HepG2 (cell line): ENCODE results near the gene NCKIPSD. TPM values are rescaled to one million over a fixed set of nuclear protein-coding genes. Genes with fewer than 3 reads are reported as not detected.

Source experiments
- CREB1 ChIP-seq, 2 experiments: fragments of 450-650 bp in 1 of 2; IDR thresholded peaks; 2 replicates each; pipeline ENCODE4 v1.6.1; 2016 to 2017; ENCODE audit warnings: control low read depth in 1 of 2, mild to moderate bottlenecking in 1 of 2, missing compliant biosample characterization in 1 of 2, missing genetic modification characterization in 1 of 2
- CREM ChIP-seq, 2 experiments: sonication (generic) in 1 of 2; formaldehyde crosslinking in 1 of 2; IDR thresholded peaks; 2 replicates each; pipeline versions ENCODE4 v1.4.0 to v1.6.1; 2016 to 2020; ENCODE audit warnings: antibody characterized with exemption in 1 of 2, mild to moderate bottlenecking in 1 of 2, missing genetic modification reagents in 1 of 2
- FOXK2 ChIP-seq: fragments of 450-650 bp; IDR thresholded peaks from 2 replicates; pipeline ENCODE4 v1.6.1; 2016
- NFE2L2 ChIP-seq: fragments of 150-350 bp; IDR thresholded peaks from 2 replicates; pipeline ENCODE4 v1.6.1; 2014; ENCODE audit warnings: low read length
- PAX8 ChIP-seq: sonication (generic); formaldehyde crosslinking; IDR thresholded peaks from 2 replicates; pipeline ENCODE4 v1.8.0; 2022; ENCODE audit warnings: mild to moderate bottlenecking, missing genetic modification reagents, borderline replicate concordance
- PHF20 ChIP-seq: sonication (generic); formaldehyde crosslinking; IDR thresholded peaks from 2 replicates; pipeline ENCODE4 v1.5.0; 2020; ENCODE audit warnings: mild to moderate bottlenecking, missing genetic modification reagents
- POLR2G ChIP-seq: fragments of 200-400 bp; formaldehyde crosslinking; IDR thresholded peaks from 2 replicates; pipeline ENCODE4 v1.6.1; 2018; ENCODE audit warnings: mild to moderate bottlenecking, low read depth, low read length, moderate library complexity
- PRMT3 ChIP-seq: sonication (generic); formaldehyde crosslinking; IDR thresholded peaks from 2 replicates; pipeline ENCODE4 v1.8.1; 2022; ENCODE audit warnings: low read depth, mild to moderate bottlenecking, moderate library complexity, missing genetic modification reagents, borderline replicate concordance
- SYNCRIP ChIP-seq: fragments of 200-400 bp; formaldehyde crosslinking; IDR thresholded peaks from 2 replicates; pipeline ENCODE4 v1.6.1; 2018; ENCODE audit warnings: mild to moderate bottlenecking, low read depth, low read length; ENCODE audit not compliant: insufficient read depth
- XBP1 ChIP-seq: sonication (generic); formaldehyde crosslinking; IDR thresholded peaks from 2 replicates; pipeline ENCODE4 v1.5.0; 2020; ENCODE audit warnings: missing genetic modification reagents
- ZNF460 ChIP-seq: sonication (generic); formaldehyde crosslinking; IDR thresholded peaks from 2 replicates; pipeline ENCODE4 v1.5.1; 2020; ENCODE audit warnings: missing genetic modification reagents, mild to moderate bottlenecking, borderline replicate concordance
- ZNF484 ChIP-seq: sonication (generic); formaldehyde crosslinking; IDR thresholded peaks from 2 replicates; pipeline ENCODE4 v1.5.1; 2020; ENCODE audit warnings: mild to moderate bottlenecking, low read depth, missing genetic modification reagents, borderline replicate concordance
- ZNF572 ChIP-seq: sonication (generic); formaldehyde crosslinking; IDR thresholded peaks from 2 replicates; pipeline ENCODE4 v1.5.1; 2020; ENCODE audit warnings: mild to moderate bottlenecking, missing genetic modification reagents
- ZNF577 ChIP-seq: sonication (generic); formaldehyde crosslinking; IDR thresholded peaks from 2 replicates; pipeline ENCODE4 v1.4.0; 2020; ENCODE audit warnings: mild to moderate bottlenecking, low read depth, missing genetic modification reagents, borderline replicate concordance
- ZNF746 ChIP-seq: sonication (generic); formaldehyde crosslinking; IDR thresholded peaks from 2 replicates; pipeline ENCODE4 v1.8.0; 2022; ENCODE audit warnings: mild to moderate bottlenecking, missing genetic modification reagents
- ZNF768 ChIP-seq: sonication (generic); formaldehyde crosslinking; IDR thresholded peaks from 2 replicates; pipeline ENCODE4 v1.4.0; 2020; ENCODE audit warnings: missing genetic modification reagents
- ZSCAN12 ChIP-seq: sonication (generic); formaldehyde crosslinking; IDR thresholded peaks from 2 replicates; pipeline ENCODE4 v1.9.0; 2021; ENCODE audit warnings: mild to moderate bottlenecking, missing genetic modification reagents
- polyA plus RNA-seq, 8 experiments: library from polyadenylated mRNA; depleted of rRNA in 3 of 8; stranded (reverse) in 7 of 8; unstranded in 1 of 8; fragments of >200 nt; fragmentation: Illumina TruSeq in 4 of 8; extraction: Trizol in 4 of 8; gene quantifications; 2 replicates each; pipeline versions ENCODE4 v1.2.1 to v1.2.3, GENCODE V29; 2011 to 2016; ENCODE audit warnings: low read depth in 4 of 8, missing spikeins in 1 of 8, mixed read lengths in 1 of 8; ENCODE audit not compliant: insufficient read depth in 1 of 8
- total RNA-seq, 5 experiments: library from RNA; depleted of rRNA; stranded (reverse); fragments of >200 nt; fragmentation: Illumina TruSeq; extraction: Trizol; gene quantifications; 2 replicates each; pipeline ENCODE4 v1.2.3, GENCODE V29; 2016; ENCODE audit warnings: low read depth in 1 of 5
- TF ChIP-seq, protein P1 (sequence below): sonication (generic); formaldehyde crosslinking; IDR thresholded peaks from 2 replicates; pipeline ENCODE4 v1.5.0; 2020; ENCODE audit warnings: missing genetic modification reagents
- TF ChIP-seq, protein P2 (sequence below): sonication (generic); formaldehyde crosslinking; IDR thresholded peaks from 2 replicates; pipeline ENCODE4 v1.9.0; 2021; ENCODE audit warnings: mild to moderate bottlenecking, missing genetic modification reagents
- TF ChIP-seq, protein P3 (sequence below): sonication (generic); formaldehyde crosslinking; IDR thresholded peaks from 2 replicates; pipeline ENCODE4 v1.5.1; 2020; ENCODE audit warnings: mild to moderate bottlenecking, missing genetic modification reagents, moderate library complexity

Gene NCKIPSD
- total and polyA plus RNA-seq, 2 of the 13 experiments (the other 11 are each of a cell fraction or from before 2014, with no cell fraction given): 13.5 to 35.2 TPM

DNA sequence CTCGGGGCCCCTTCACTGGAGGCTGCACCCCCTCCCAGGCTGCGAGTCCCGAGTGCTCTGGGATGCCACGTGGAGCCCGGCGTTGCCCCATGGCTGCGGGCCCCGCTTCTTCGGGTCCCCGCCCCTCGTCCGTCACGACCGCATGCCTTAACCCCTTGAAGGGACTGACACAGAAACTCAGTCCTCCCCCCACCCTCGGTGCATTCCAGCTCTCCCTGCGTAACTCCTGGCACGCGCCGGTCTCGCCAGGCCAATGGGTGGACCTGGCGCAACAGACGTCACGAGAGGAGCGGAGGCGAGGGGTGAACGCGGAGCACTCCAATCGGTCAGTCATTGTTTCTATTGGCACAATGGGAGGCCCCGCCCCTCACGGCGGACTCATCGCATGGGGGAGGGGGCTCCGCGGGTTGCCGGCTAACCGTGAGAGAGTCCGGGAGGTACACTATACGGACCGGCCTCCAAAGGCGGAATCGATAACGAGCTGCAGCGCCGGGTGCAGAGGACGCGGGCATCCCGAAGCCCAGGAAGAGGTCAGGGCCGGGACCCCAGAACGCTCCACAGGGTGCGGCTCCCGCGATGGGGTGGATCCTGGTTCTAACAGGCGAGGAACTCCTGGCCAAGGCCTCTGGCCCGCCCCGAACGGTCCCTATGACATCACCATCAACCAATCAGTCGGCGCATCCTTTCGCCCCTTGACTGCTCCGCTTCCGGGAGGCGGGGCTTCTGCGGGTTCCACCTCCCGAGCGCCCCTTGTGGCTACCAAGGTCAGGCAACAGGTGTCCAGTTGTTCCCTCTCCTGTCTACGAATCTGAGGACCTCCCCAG lies 22.0 kb downstream of the NCKIPSD start (continued):
- TF ChIP-seq PRMT3 (peak; percentile 68; the same call in 1 of the 2 replicates), ZNF460 (CRISPR knock-in tag) (no peak), XBP1 (CRISPR knock-in tag) (0 out of 2 replicates have a peak, but pooled peaks have one; percentile 37), NFE2L2 (no peak), CREB1 (IDR thresholded peaks at IDR 0.05) (peak; percentile 87), CREB1 (CRISPR knock-in tag; IDR thresholded peaks at IDR 0.05) (peak; percentile 92), ZNF768 (no peak), ZNF577 (CRISPR knock-in tag) (no peak), SYNCRIP (no peak), FOXK2 (no peak), CREM (IDR thresholded peaks at IDR 0.05) (peak; percentile 81), CREM (CRISPR knock-in tag; IDR thresholded peaks at IDR 0.05) (no peak), ZNF572 (CRISPR knock-in tag) (no peak), ZNF746 (no peak), ZSCAN12 (CRISPR knock-in tag) (no peak), PAX8 (CRISPR knock-in tag) (no peak), ZNF484 (CRISPR knock-in tag) (no peak), PHF20 (CRISPR knock-in tag) (peak; percentile 50; the same call in 1 of the 2 replicates), POLR2G (peak; percentile 91)
- TF ChIP-seq, protein P1, sequence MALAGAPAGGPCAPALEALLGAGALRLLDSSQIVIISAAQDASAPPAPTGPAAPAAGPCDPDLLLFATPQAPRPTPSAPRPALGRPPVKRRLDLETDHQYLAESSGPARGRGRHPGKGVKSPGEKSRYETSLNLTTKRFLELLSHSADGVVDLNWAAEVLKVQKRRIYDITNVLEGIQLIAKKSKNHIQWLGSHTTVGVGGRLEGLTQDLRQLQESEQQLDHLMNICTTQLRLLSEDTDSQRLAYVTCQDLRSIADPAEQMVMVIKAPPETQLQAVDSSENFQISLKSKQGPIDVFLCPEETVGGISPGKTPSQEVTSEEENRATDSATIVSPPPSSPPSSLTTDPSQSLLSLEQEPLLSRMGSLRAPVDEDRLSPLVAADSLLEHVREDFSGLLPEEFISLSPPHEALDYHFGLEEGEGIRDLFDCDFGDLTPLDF (CRISPR knock-in tag): peak; percentile 31; the same call in 1 of the 2 replicates
- TF ChIP-seq, protein P2, sequence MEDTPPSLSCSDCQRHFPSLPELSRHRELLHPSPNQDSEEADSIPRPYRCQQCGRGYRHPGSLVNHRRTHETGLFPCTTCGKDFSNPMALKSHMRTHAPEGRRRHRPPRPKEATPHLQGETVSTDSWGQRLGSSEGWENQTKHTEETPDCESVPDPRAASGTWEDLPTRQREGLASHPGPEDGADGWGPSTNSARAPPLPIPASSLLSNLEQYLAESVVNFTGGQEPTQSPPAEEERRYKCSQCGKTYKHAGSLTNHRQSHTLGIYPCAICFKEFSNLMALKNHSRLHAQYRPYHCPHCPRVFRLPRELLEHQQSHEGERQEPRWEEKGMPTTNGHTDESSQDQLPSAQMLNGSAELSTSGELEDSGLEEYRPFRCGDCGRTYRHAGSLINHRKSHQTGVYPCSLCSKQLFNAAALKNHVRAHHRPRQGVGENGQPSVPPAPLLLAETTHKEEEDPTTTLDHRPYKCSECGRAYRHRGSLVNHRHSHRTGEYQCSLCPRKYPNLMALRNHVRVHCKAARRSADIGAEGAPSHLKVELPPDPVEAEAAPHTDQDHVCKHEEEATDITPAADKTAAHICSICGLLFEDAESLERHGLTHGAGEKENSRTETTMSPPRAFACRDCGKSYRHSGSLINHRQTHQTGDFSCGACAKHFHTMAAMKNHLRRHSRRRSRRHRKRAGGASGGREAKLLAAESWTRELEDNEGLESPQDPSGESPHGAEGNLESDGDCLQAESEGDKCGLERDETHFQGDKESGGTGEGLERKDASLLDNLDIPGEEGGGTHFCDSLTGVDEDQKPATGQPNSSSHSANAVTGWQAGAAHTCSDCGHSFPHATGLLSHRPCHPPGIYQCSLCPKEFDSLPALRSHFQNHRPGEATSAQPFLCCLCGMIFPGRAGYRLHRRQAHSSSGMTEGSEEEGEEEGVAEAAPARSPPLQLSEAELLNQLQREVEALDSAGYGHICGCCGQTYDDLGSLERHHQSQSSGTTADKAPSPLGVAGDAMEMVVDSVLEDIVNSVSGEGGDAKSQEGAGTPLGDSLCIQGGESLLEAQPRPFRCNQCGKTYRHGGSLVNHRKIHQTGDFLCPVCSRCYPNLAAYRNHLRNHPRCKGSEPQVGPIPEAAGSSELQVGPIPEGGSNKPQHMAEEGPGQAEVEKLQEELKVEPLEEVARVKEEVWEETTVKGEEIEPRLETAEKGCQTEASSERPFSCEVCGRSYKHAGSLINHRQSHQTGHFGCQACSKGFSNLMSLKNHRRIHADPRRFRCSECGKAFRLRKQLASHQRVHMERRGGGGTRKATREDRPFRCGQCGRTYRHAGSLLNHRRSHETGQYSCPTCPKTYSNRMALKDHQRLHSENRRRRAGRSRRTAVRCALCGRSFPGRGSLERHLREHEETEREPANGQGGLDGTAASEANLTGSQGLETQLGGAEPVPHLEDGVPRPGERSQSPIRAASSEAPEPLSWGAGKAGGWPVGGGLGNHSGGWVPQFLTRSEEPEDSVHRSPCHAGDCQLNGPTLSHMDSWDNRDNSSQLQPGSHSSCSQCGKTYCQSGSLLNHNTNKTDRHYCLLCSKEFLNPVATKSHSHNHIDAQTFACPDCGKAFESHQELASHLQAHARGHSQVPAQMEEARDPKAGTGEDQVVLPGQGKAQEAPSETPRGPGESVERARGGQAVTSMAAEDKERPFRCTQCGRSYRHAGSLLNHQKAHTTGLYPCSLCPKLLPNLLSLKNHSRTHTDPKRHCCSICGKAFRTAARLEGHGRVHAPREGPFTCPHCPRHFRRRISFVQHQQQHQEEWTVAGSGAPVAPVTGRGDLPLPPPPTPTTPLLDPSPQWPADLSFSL (CRISPR knock-in tag): no peak
- TF ChIP-seq, protein P3, sequence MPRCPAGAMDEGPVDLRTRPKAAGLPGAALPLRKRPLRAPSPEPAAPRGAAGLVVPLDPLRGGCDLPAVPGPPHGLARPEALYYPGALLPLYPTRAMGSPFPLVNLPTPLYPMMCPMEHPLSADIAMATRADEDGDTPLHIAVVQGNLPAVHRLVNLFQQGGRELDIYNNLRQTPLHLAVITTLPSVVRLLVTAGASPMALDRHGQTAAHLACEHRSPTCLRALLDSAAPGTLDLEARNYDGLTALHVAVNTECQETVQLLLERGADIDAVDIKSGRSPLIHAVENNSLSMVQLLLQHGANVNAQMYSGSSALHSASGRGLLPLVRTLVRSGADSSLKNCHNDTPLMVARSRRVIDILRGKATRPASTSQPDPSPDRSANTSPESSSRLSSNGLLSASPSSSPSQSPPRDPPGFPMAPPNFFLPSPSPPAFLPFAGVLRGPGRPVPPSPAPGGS: peak; percentile 92
